ENCODE results near the gene NNMT.

The NNMT gene

DNA sequence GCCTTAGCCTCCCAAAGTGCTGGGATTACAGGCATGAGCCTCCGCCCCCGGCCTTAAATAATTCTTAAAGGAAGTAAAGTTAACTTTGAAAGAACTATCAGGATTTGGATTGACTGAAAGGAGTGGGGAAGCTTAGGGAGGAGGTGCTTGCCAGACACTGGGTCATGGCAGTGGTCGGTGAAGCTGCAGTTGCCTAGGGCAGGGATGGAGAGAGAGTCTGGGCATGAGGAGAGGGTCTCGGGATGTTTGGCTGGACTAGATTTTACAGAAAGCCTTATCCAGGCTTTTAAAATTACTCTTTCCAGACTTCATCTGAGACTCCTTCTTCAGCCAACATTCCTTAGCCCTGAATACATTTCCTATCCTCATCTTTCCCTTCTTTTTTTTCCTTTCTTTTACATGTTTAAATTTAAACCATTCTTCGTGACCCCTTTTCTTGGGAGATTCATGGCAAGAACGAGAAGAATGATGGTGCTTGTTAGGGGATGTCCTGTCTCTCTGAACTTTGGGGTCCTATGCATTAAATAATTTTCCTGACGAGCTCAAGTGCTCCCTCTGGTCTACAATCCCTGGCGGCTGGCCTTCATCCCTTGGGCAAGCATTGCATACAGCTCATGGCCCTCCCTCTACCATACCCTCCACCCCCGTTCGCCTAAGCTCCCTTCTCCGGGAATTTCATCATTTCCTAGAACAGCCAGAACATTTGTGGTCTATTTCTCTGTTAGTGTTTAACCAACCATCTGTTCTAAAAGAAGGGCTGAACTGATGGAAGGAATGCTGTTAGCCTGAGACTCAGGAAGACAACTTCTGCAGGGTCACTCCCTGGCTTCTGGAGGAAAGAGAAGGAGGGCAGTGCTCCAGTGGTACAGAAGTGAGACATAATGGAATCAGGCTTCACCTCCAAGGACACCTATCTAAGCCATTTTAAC lies at the start of gene NNMT:
Gene NNMT, plus strand, starts transcription at position 724 of the 929 bp plus-strand sequence. Its CDS starts 158 bp downstream, at position 882.
- TF ChIP-seq CTCF (IDR thresholded peaks at IDR 0.05; ENCODE audit: low read length, missing control alignments) = peak; percentile 2
- DNase-seq (ENCODE audit: low read depth) = peak; percentile 99
- H3K4me3 ChIP-seq (replicated peaks; ENCODE audit: low read depth, low read length) = peak within 1 kb of the TSS; percentile 96

- TF ChIP-seq CTCF (IDR thresholded peaks at IDR 0.05; ENCODE audit: low read length, missing control alignments) = no peak
- DNase-seq (ENCODE audit: low read depth) = no peak
- no peak overlapping the region for H3K4me3 ChIP-seq (replicated peaks; ENCODE audit: low read depth, low read length)
Measured at GRCh38 chr11:114247070-114247789, 49.0 kb upstream of the NNMT start.

DNA sequence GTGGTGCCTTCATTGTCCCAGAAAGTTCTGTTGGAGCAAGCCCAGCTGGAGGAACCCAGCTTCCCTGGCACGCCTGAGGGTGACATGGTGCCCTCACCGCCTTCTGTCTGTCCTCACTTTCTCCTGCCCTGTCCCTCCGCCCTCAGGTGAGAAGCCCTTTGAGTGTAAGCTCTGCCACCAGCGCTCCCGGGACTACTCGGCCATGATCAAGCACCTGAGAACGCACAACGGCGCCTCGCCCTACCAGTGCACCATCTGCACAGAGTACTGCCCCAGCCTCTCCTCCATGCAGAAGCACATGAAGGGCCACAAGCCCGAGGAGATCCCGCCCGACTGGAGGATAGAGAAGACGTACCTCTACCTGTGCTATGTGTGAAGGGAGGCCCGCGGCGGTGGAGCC lies 46.0 kb upstream of the NNMT start:
- no peak overlapping the region for H3K4me3 ChIP-seq (replicated peaks; ENCODE audit: low read depth, low read length)
- no peak for TF ChIP-seq CTCF (IDR thresholded peaks at IDR 0.05; ENCODE audit: low read length, missing control alignments)
- DNase-seq (ENCODE audit: low read depth) = no peak

DNA sequence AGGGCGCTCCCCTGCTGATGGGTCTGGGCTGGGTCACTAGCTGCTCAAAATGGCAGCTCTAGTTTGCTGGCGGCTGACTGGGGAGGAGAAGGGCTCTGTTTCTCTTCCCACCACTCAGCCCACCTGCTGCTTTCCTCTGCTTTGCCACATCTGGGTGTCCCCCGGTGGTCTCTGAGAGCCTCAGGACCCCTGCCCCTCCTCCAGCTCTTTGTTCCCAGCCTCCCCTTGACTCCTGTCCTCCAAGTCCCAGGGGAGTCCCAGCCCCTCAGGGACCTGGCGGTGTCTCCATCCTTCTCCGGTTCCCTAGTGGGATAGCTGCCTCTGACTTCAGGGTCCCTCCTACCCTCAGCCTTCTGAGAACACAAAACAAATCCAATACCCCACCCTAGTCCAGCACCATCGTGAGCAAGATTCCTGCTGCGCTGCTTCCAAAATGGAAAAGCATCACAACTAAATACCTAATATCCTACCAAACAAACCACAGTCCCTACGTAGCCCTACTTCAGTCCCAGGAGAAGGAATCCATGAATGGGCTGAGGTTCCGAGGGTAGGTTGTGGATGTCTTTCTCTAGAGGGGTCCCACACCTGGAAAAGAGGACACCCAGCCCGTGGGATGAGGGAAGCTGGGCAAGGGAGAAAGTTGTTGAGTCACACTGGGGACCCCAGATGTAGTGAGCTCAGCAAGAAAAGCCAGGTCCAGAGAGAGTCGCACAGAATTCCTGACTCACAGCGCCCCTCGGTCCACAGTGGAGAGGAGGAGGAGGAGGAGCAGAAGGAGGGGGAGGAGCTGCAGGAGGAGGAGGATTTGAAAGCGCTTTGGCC lies 45.0 kb upstream of the NNMT start:
- no peak overlapping the region for H3K4me3 ChIP-seq (replicated peaks; ENCODE audit: low read depth, low read length)
- no peak for DNase-seq (ENCODE audit: low read depth)
- TF ChIP-seq CTCF (IDR thresholded peaks at IDR 0.05; ENCODE audit: low read length, missing control alignments) = no peak

- no peak for TF ChIP-seq CTCF (IDR thresholded peaks at IDR 0.05; ENCODE audit: low read length, missing control alignments)
- no peak for DNase-seq (ENCODE audit: low read depth)
- H3K4me3 ChIP-seq (replicated peaks; ENCODE audit: low read depth, low read length) = no peak overlapping the region
Measured at GRCh38 chr11:114251815-114252337, 44.3 kb upstream of the NNMT start.

DNA sequence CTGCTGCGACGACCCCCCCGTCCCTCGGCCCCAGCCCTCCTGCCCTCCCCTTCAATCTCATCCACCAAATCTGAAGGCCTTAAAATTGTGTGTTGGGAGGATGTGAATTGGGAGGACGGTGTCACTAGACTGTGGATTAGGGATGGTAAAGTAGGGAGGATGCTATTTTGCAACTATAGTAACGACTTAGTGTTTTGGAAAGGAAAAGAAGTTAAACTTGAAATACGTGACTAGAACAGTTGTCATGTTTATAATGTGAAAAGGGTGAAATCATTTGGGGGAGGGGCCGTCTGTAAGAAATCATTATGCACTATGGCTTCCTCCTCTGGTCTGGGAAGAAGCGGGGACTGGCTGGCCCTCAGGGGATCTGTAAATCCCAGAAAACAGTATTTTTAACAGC lies 43.4 kb upstream of the NNMT start:
- H3K4me3 ChIP-seq (replicated peaks; ENCODE audit: low read depth, low read length) = no peak overlapping the region
- no peak for DNase-seq (ENCODE audit: low read depth)
- TF ChIP-seq CTCF (IDR thresholded peaks at IDR 0.05; ENCODE audit: low read length, missing control alignments) = no peak
